Measurements from ENCODE around the gene PSORS1C2.
"Not testable (repeated sequence)": the region's sequence is repeated elsewhere in the genome, so short reads cannot be mapped to it uniquely, and the experiment has no call there.

The PSORS1C2 gene

GRCh38 chr6:31169123-31169857 lies 30.4 kb upstream of the PSORS1C2 start:
- peak in 1 of 10 donors; percentile 24 for DNase-seq
- intact Hi-C loops (cut with DNase I), result no loop called here

- intact Hi-C loops (cut with DNase I), result no loop called here
- DNase-seq, result peak in 1 of 10 donors; percentile 9
Measured at GRCh38 chr6:31168606-31169005, 29.7 kb upstream of the PSORS1C2 start.

- intact Hi-C loops (cut with DNase I), result no loop called here
- DNase-seq, result peak in 1 of 10 donors; percentile 6
Measured at GRCh38 chr6:31165986-31166385, 27.1 kb upstream of the PSORS1C2 start.

GRCh38 chr6:31165064-31165832 lies 26.4 kb upstream of the PSORS1C2 start:
- intact Hi-C loops (cut with DNase I), result not testable (repeated sequence)
- peak in 1 of 10 donors; percentile 59 for DNase-seq

- intact Hi-C loops (cut with DNase I), result not testable (repeated sequence)
- peak in 1 of 10 donors; percentile 16 for DNase-seq
Measured at GRCh38 chr6:31164475-31165063, 25.7 kb upstream of the PSORS1C2 start.

- DNase-seq, result no peak
- intact Hi-C loops (cut with DNase I), result no loop called here
Measured at GRCh38 chr6:31163922-31164321, 25.1 kb upstream of the PSORS1C2 start.

- intact Hi-C loops (cut with DNase I), result no loop called here
- DNase-seq, result peak in 1 of 10 donors; percentile 58
Measured at GRCh38 chr6:31162463-31163165, 23.7 kb upstream of the PSORS1C2 start.

- intact Hi-C loops (cut with DNase I), result no loop called here
- DNase-seq, result peak in 1 of 10 donors; percentile 57
Measured at GRCh38 chr6:31161216-31162126, 22.6 kb upstream of the PSORS1C2 start.

- intact Hi-C loops (cut with DNase I), result loop anchor here (5.0 kb wide), 1 partner anchor 38 kb away; no protein-coding TSS in a partner anchor
- peak in 1 of 10 donors; percentile 73 for DNase-seq
Measured at GRCh38 chr6:31158863-31159855, 20.3 kb upstream of the PSORS1C2 start.

GRCh38 chr6:31158140-31158862 lies 19.4 kb upstream of the PSORS1C2 start, which contains the start of gene TCF19:
Gene TCF19 (plus strand): TSS chr6:31158589. CDS start chr6:31159470, 881 bp downstream.
- intact Hi-C loops (cut with DNase I), result loop anchor here (5.0 kb wide), 1 partner anchor 39 kb away; no protein-coding TSS in a partner anchor
- peak; percentile 92 to 99 (median 97) for DNase-seq

GRCh38 chr6:31157513-31158139 lies 18.8 kb upstream of the PSORS1C2 start, which contains the start of gene CCHCR1:
Gene CCHCR1 (minus strand): TSS chr6:31157802. CDS start chr6:31157600, 202 bp downstream.
- intact Hi-C loops (cut with DNase I), result loop anchor here (5.0 kb wide), 1 partner anchor 40 kb away; no protein-coding TSS in a partner anchor
- DNase-seq, result peak in 1 of 10 donors; percentile 64

GRCh38 chr6:31156641-31157040 lies 17.8 kb upstream of the PSORS1C2 start:
- intact Hi-C loops (cut with DNase I), result loop anchor here (5.0 kb wide), 1 partner anchor 41 kb away; no protein-coding TSS in a partner anchor
- peak in 1 of 10 donors; percentile 72 for DNase-seq

GRCh38 chr6:31154436-31154835 lies 15.6 kb upstream of the PSORS1C2 start:
- intact Hi-C loops (cut with DNase I), result no loop called here
- DNase-seq, result peak in 1 of 10 donors; percentile 59

- peak in 1 of 10 donors; percentile 18 for DNase-seq
- intact Hi-C loops (cut with DNase I), result no loop called here
Measured at GRCh38 chr6:31152781-31153180, 13.9 kb upstream of the PSORS1C2 start.

- DNase-seq, result peak in 1 of 10 donors; percentile 7
- intact Hi-C loops (cut with DNase I), result no loop called here
Measured at GRCh38 chr6:31149827-31150447, 11.1 kb upstream of the PSORS1C2 start.

- intact Hi-C loops (cut with DNase I), result no loop called here
- peak in 1 of 10 donors; percentile 61 for DNase-seq
Measured at GRCh38 chr6:31145386-31145785, 6.5 kb upstream of the PSORS1C2 start.
